ENCODE measurements around the gene TEX38. TPM values are rescaled to one million over a fixed set of nuclear protein-coding genes. Genes with fewer than 3 reads are reported as not detected.

Gene TEX38
- polyA plus RNA-seq, 1 experiment = 0.07 TPM

DNA sequence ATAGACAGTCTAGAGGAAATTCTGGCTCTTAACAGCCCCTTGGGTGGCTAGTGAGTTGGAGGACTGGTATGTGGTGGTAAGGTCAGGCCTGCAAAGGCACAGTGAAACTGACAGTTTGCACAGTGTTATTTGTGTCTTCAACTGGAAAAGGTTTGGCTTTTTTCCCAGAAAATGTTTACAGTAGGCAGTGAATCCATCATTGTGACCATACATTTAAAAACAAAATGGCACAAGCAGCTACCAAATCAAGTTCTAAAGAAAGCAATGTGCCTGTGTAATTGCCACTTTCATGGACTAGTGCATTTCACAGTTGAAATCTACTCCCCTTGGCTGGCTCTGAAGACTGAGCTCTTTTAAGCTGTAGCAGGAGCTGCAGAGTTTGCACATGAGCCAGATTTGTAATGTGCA is 28.3 kb upstream of the TEX38 start:
- no peaks in the 10 kb centered on the region for H3K36me3 ChIP-seq (ENCODE audit: control insufficient read depth, insufficient read depth, low read length)
- POLR2A ChIA-PET = interaction anchor here (0.6 to 1.4 kb wide), 4 partner anchors 10 to 899 kb away, joined by 3 to 5 read pairs (median 4); no protein-coding TSS in a partner anchor
- TF ChIP-seq, protein P1, sequence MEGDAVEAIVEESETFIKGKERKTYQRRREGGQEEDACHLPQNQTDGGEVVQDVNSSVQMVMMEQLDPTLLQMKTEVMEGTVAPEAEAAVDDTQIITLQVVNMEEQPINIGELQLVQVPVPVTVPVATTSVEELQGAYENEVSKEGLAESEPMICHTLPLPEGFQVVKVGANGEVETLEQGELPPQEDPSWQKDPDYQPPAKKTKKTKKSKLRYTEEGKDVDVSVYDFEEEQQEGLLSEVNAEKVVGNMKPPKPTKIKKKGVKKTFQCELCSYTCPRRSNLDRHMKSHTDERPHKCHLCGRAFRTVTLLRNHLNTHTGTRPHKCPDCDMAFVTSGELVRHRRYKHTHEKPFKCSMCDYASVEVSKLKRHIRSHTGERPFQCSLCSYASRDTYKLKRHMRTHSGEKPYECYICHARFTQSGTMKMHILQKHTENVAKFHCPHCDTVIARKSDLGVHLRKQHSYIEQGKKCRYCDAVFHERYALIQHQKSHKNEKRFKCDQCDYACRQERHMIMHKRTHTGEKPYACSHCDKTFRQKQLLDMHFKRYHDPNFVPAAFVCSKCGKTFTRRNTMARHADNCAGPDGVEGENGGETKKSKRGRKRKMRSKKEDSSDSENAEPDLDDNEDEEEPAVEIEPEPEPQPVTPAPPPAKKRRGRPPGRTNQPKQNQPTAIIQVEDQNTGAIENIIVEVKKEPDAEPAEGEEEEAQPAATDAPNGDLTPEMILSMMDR (IDR thresholded peaks at IDR 0.05; ENCODE audit: insufficient read depth, low read depth, low read length) = no peak
- H3K4me3 ChIP-seq (ENCODE audit: low read depth, low read length) = no peak overlapping the region
- CTCF ChIA-PET = interaction anchor here (0.6 to 1.2 kb wide), 3 partner anchors 10 to 196 kb away, joined by 3 to 5 read pairs (median 3); no protein-coding TSS in a partner anchor
- H3K27me3 ChIP-seq (ENCODE audit: control insufficient read depth, insufficient read depth, low read length) = no peaks in the 10 kb centered on the region
- peak; percentile 59 for DNase-seq (ENCODE audit: low read depth)

GRCh38 chr1:46645815-46646214 is 25.8 kb upstream of the TEX38 start:
- POLR2A ChIA-PET = no interaction called here
- peaks cover 2% of the 10 kb centered on the region; the same call in 1 of the 2 replicates for H3K36me3 ChIP-seq (ENCODE audit: control insufficient read depth, insufficient read depth, low read length)
- CTCF ChIA-PET = interaction anchor here (0.8 kb wide), 1 partner anchor 11 kb away, joined by 3 read pairs; no protein-coding TSS in a partner anchor
- H3K27me3 ChIP-seq (ENCODE audit: control insufficient read depth, insufficient read depth, low read length) = no peaks in the 10 kb centered on the region
- TF ChIP-seq, protein P1 (IDR thresholded peaks at IDR 0.05; ENCODE audit: insufficient read depth, low read depth, low read length) = no peak
- H3K4me3 ChIP-seq (ENCODE audit: low read depth, low read length) = no peak overlapping the region
- no peak for DNase-seq (ENCODE audit: low read depth)

DNA sequence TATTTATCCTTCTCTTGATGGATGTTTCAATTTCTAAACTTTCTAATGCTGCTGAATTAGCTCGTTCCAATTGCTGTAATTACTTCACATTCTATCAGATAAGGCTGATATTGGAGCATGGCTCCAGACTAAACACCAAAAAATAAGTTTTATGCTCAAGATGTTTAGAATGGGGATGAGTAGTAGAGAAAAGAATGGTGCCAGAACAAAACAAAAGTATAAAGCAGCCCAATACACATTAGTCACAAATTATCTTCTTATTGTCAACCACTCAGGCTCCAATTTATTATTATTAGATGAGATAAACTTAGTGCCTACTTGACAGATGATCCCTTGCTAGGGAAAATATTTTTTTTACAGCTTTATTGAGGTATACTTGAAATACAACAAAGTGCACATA is 25.3 kb upstream of the TEX38 start:
- H3K4me3 ChIP-seq (ENCODE audit: low read depth, low read length) = no peak overlapping the region
- CTCF ChIA-PET = no interaction called here
- TF ChIP-seq, protein P1 (IDR thresholded peaks at IDR 0.05; ENCODE audit: insufficient read depth, low read depth, low read length) = no peak
- POLR2A ChIA-PET = interaction anchor here (0.6 kb wide), 1 partner anchor 855 kb away, joined by 3 read pairs; no protein-coding TSS in a partner anchor
- no peak for DNase-seq (ENCODE audit: low read depth)
- no peaks in the 10 kb centered on the region for H3K27me3 ChIP-seq (ENCODE audit: control insufficient read depth, insufficient read depth, low read length)
- peaks cover 2% of the 10 kb centered on the region; the same call in 1 of the 2 replicates for H3K36me3 ChIP-seq (ENCODE audit: control insufficient read depth, insufficient read depth, low read length)

DNA sequence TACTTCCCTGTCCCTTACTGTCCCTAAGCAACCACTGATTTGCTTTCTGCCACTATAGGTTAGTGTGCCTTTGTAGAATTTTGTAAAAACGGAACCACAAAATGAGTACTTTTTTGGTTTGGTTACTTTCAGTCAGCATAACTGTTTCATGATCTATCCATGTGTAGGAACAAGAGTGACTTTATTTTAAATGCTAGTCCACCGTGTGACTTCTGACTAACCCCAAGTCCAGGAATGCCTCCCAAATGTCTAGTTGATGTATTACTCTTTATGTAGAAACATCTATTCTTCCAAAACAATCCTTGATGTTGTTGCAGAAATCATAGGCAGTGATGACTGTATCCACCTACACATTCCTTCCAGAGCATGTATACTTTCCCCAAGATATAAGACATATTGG is 24.8 kb upstream of the TEX38 start:
- H3K27me3 ChIP-seq (ENCODE audit: control insufficient read depth, insufficient read depth, low read length) = no peaks in the 10 kb centered on the region
- no peak overlapping the region for H3K4me3 ChIP-seq (ENCODE audit: low read depth, low read length)
- H3K36me3 ChIP-seq (ENCODE audit: control insufficient read depth, insufficient read depth, low read length) = peaks cover 2% of the 10 kb centered on the region; the same call in 1 of the 2 replicates
- TF ChIP-seq, protein P1 (IDR thresholded peaks at IDR 0.05; ENCODE audit: insufficient read depth, low read depth, low read length) = no peak
- ChIA-PET CTCF (no interaction called here), POLR2A (interaction anchor here (0.6 kb wide), 1 partner anchor 855 kb away, joined by 3 read pairs; no protein-coding TSS in a partner anchor)
- no peak for DNase-seq (ENCODE audit: low read depth)

GRCh38 chr1:46647611-46648010 is 24.0 kb upstream of the TEX38 start:
- H3K4me3 ChIP-seq (ENCODE audit: low read depth, low read length) = no peak overlapping the region
- no peak for DNase-seq (ENCODE audit: low read depth)
- TF ChIP-seq, protein P1 (IDR thresholded peaks at IDR 0.05; ENCODE audit: insufficient read depth, low read depth, low read length) = no peak
- peaks cover 2% of the 10 kb centered on the region; the same call in 1 of the 2 replicates for H3K36me3 ChIP-seq (ENCODE audit: control insufficient read depth, insufficient read depth, low read length)
- H3K27me3 ChIP-seq (ENCODE audit: control insufficient read depth, insufficient read depth, low read length) = no peaks in the 10 kb centered on the region
- ChIA-PET CTCF (interaction anchor here (0.6 to 1.5 kb wide), 2 partner anchors 25 to 33 kb away, joined by 3 to 5 read pairs; no protein-coding TSS in a partner anchor), POLR2A (no interaction called here)
